A673 (cell line): ENCODE data around the gene CHN1.

Experiments
- EZH2 ChIP-seq: fragments of 200-600 bp; sonication (generic); IDR thresholded peaks from 2 replicates; pipeline ENCODE4 v1.6.1; 2017; ENCODE audit warnings: borderline replicate concordance, low read depth, mild to moderate bottlenecking, mixed read lengths, antibody characterized with exemption, low read length; ENCODE audit not compliant: poor library complexity, severe bottlenecking
- TF ChIP-seq, protein P1 (sequence below): fragments of 300-800, 200-600 bp; sonication (generic); conservative IDR thresholded peaks from 2 replicates; pipeline ENCODE4 v1.5.1; 2017; ENCODE audit warnings: low read depth, mild to moderate bottlenecking, antibody characterized with exemption, low read length, moderate library complexity, mixed read lengths

DNA sequence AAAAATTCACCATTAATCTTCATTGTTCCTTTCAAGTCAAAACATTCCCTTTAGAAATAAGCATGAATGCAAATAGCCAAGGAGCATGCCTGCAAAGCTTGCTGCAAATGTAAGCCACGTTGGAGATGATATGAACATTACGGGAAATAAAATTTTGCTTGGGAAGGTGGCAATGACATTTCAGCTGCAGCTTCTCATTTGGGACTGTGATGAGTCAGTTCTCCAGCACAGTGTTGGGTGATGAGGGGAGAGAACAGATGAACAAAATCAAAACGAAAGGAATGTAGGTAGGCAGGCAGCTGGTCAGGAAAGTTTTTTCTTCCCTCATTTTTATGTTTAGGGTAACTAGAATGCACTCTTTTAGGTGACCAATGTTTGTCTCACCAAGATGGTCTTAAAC, 175.6 kb downstream of the CHN1 start:
- TF ChIP-seq, protein P1, sequence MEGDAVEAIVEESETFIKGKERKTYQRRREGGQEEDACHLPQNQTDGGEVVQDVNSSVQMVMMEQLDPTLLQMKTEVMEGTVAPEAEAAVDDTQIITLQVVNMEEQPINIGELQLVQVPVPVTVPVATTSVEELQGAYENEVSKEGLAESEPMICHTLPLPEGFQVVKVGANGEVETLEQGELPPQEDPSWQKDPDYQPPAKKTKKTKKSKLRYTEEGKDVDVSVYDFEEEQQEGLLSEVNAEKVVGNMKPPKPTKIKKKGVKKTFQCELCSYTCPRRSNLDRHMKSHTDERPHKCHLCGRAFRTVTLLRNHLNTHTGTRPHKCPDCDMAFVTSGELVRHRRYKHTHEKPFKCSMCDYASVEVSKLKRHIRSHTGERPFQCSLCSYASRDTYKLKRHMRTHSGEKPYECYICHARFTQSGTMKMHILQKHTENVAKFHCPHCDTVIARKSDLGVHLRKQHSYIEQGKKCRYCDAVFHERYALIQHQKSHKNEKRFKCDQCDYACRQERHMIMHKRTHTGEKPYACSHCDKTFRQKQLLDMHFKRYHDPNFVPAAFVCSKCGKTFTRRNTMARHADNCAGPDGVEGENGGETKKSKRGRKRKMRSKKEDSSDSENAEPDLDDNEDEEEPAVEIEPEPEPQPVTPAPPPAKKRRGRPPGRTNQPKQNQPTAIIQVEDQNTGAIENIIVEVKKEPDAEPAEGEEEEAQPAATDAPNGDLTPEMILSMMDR: no peak
- no peak for TF ChIP-seq EZH2
